IMR-90 (cell line): Measurements from ENCODE around the gene GRAMD1B. TPM values are rescaled to one million over a fixed set of nuclear protein-coding genes. Genes with fewer than 3 reads are reported as not detected.

ENCODE experiments used
- ATAC-seq: fragments of 200-7000 bp; cut with Tn5 transposase; 2 replicates; pipeline ENCODE4 v1.9.1; 2020; ENCODE audit warnings: low read depth, mild to moderate bottlenecking, moderate library complexity
- BruUV-seq: library from RNA; stranded (reverse); fragments of 400-500 nt; replicated peaks from 2 replicates; lab custom pipeline; 2021; lab: Mats Ljungman, UMichigan
- CTCF ChIA-PET: fragments of 300-600 bp; formaldehyde crosslinking; extraction: SDS; loops from one replicate; lab custom pipeline; 2021; ENCODE audit warnings: antibody characterized with exemption; lab: Yijun Ruan, JAX
- POLR2A ChIA-PET: fragments of 300-600 bp; sonication (Branson Sonifier 250); formaldehyde crosslinking; loops from one replicate; lab custom pipeline; 2022; ENCODE audit warnings: antibody characterized with exemption; ENCODE audit not compliant: unreplicated experiment; lab: Charles Lee
- DNase-seq: peaks from one replicate; pipeline ENCODE4 v3.0.0; 2013
- H2AFZ ChIP-seq: replicated peaks from 2 replicates; pipeline ENCODE3; 2013; ENCODE audit warnings: low read length, mild to moderate bottlenecking; ENCODE audit not compliant: poor library complexity
- H2AK5ac ChIP-seq: 2 replicates; pipeline ENCODE4 v1.6.1; 2013; ENCODE audit warnings: low read depth, low read length, inconsistent platforms
- H2AK9ac ChIP-seq: replicated peaks from 2 replicates; pipeline ENCODE3; 2013; ENCODE audit warnings: mild to moderate bottlenecking, low read depth, low read length, moderate library complexity; ENCODE audit not compliant: poor library complexity
- H2BK120ac ChIP-seq: 2 replicates; pipeline ENCODE4 v1.6.1; 2013; ENCODE audit warnings: low read depth, low read length, inconsistent platforms
- H2BK15ac ChIP-seq: 3 replicates; pipeline ENCODE4 v1.6.1; 2013; ENCODE audit warnings: low read depth, low read length, inconsistent platforms
- H2BK20ac ChIP-seq: 2 replicates; pipeline ENCODE4 v1.6.1; 2013; ENCODE audit warnings: low read depth, mild to moderate bottlenecking, inconsistent platforms, low read length, moderate library complexity
- H2BK5ac ChIP-seq: 2 replicates; pipeline ENCODE4 v1.6.1; 2013; ENCODE audit warnings: mild to moderate bottlenecking, low read depth, low read length, inconsistent platforms; ENCODE audit not compliant: poor library complexity, severe bottlenecking
- H3K14ac ChIP-seq: replicated peaks from 2 replicates; pipeline ENCODE4 v1.6.1; 2013; ENCODE audit warnings: low read depth, low read length, inconsistent platforms
- H3K18ac ChIP-seq: 2 replicates; pipeline ENCODE4 v1.6.1; 2013; ENCODE audit warnings: low read depth, low read length, control low read depth
- H3K23ac ChIP-seq: 2 replicates; pipeline ENCODE4 v1.6.1; 2013; ENCODE audit warnings: low read depth, low read length, inconsistent platforms
- H3K27ac ChIP-seq: 2 replicates; pipeline ENCODE4 v1.5.1; 2013; ENCODE audit warnings: mild to moderate bottlenecking, control low read depth, low read length; ENCODE audit not compliant: insufficient read depth
- H3K27me3 ChIP-seq: 2 replicates; pipeline ENCODE4 v1.6.1; 2013; ENCODE audit warnings: low read length; ENCODE audit not compliant: control insufficient read depth, insufficient read depth
- H3K36me3 ChIP-seq: 2 replicates; pipeline ENCODE4 v1.6.1; 2013; ENCODE audit warnings: low read length, mixed read lengths; ENCODE audit not compliant: control insufficient read depth, insufficient read depth
- H3K4ac ChIP-seq: 2 replicates; pipeline ENCODE4 v1.6.1; 2013; ENCODE audit warnings: low read depth, low read length, inconsistent platforms
- H3K4me1 ChIP-seq: 2 replicates; pipeline ENCODE4 v1.6.1; 2013; ENCODE audit warnings: low read length, mixed read lengths; ENCODE audit not compliant: control insufficient read depth, insufficient read depth
- H3K4me2 ChIP-seq: 2 replicates; pipeline ENCODE4 v1.6.1; 2013; ENCODE audit warnings: low read depth, mild to moderate bottlenecking, control low read depth, low read length, moderate library complexity
- H3K4me3 ChIP-seq: 2 replicates; pipeline ENCODE4 v1.5.1; 2013; ENCODE audit warnings: low read depth, mild to moderate bottlenecking, control low read depth, low read length, moderate library complexity; ENCODE audit not compliant: insufficient read depth
- H3K56ac ChIP-seq: 2 replicates; pipeline ENCODE4 v1.6.1; 2013; ENCODE audit warnings: low read length, inconsistent platforms; ENCODE audit not compliant: insufficient read depth; ENCODE audit errors: extremely low read depth
- H3K79me1 ChIP-seq, 2 experiments: 2 replicates each; pipeline ENCODE4 v1.6.1; 2013; ENCODE audit warnings: low read length in 2 of 2, inconsistent platforms in 1 of 2, low read depth in 1 of 2
- H3K9ac ChIP-seq: 2 replicates; pipeline ENCODE4 v1.6.1; 2013; ENCODE audit warnings: low read depth, low read length, control low read depth
- H3K9me1 ChIP-seq: 2 replicates; pipeline ENCODE4 v1.6.1; 2013; ENCODE audit warnings: low read length, inconsistent platforms; ENCODE audit not compliant: insufficient read depth
- H3K9me3 ChIP-seq: 2 replicates; pipeline ENCODE4 v1.6.1; 2013; ENCODE audit warnings: low read length; ENCODE audit not compliant: control insufficient read depth, insufficient read depth
- H4K20me1 ChIP-seq: 2 replicates; pipeline ENCODE4 v1.6.1; 2013; ENCODE audit warnings: low read length, inconsistent platforms; ENCODE audit not compliant: insufficient read depth
- H4K5ac ChIP-seq: 2 replicates; pipeline ENCODE4 v1.6.1; 2013; ENCODE audit warnings: mild to moderate bottlenecking, low read depth, low read length, control low read depth
- H4K8ac ChIP-seq, 2 experiments: 2 replicates each; pipeline ENCODE4 v1.6.1; 2013; ENCODE audit warnings: low read depth in 2 of 2, low read length in 2 of 2, control low read depth in 1 of 2, inconsistent platforms in 1 of 2
- H4K91ac ChIP-seq: 2 replicates; pipeline ENCODE4 v1.6.1; 2013; ENCODE audit warnings: low read depth, low read length, inconsistent platforms; ENCODE audit not compliant: insufficient read depth
- BHLHE40 ChIP-seq: fragments of 150-350 bp; IDR thresholded peaks from 2 replicates; pipeline ENCODE4 v1.6.1; 2016; ENCODE audit warnings: mild to moderate bottlenecking, low read depth, low read length
- CEBPB ChIP-seq: IDR thresholded peaks from 2 replicates; pipeline ENCODE4 v1.6.1; 2012; ENCODE audit warnings: low read depth, low read length, improper control_type of control experiment
- FOS ChIP-seq: fragments of 150-350 bp; IDR thresholded peaks from 2 replicates; pipeline ENCODE4 v1.6.1; 2016; ENCODE audit warnings: low read depth, low read length
- MAFK ChIP-seq: IDR thresholded peaks from 2 replicates; pipeline ENCODE4 v1.6.1; 2012; ENCODE audit warnings: low read depth, low read length, improper control_type of control experiment
- MAZ ChIP-seq: IDR thresholded peaks from 2 replicates; pipeline ENCODE4 v1.6.1; 2012; ENCODE audit warnings: low read depth, mild to moderate bottlenecking, low read length, improper control_type of control experiment, moderate library complexity, borderline replicate concordance
- MXI1 ChIP-seq: IDR thresholded peaks from 2 replicates; pipeline ENCODE4 v1.6.1; 2012; ENCODE audit warnings: low read depth, mild to moderate bottlenecking, low read length, moderate library complexity, borderline replicate concordance
- NFE2L2 ChIP-seq: fragments of 150-350 bp; IDR thresholded peaks from 2 replicates; pipeline ENCODE4 v1.6.1; 2016; ENCODE audit warnings: low read depth, mild to moderate bottlenecking, low read length
- POLR2A ChIP-seq: IDR thresholded peaks from 2 replicates; pipeline ENCODE4 v1.6.1; 2012; ENCODE audit warnings: mild to moderate bottlenecking, low read depth, low read length
- RAD21 ChIP-seq: IDR thresholded peaks from 2 replicates; pipeline ENCODE4 v1.6.1; 2012; ENCODE audit warnings: low read length, improper control_type of control experiment
- RCOR1 ChIP-seq: IDR thresholded peaks from 2 replicates; pipeline ENCODE4 v1.6.1; 2012; ENCODE audit warnings: mild to moderate bottlenecking, low read length, improper control_type of control experiment; ENCODE audit not compliant: insufficient replicate concordance
- RFX5 ChIP-seq: IDR thresholded peaks from 2 replicates; pipeline ENCODE4 v1.8.0; 2012; ENCODE audit warnings: low read depth, mild to moderate bottlenecking, low read length, moderate library complexity
- SMC3 ChIP-seq: fragments of 150-350 bp; IDR thresholded peaks from 2 replicates; pipeline ENCODE4 v1.6.1; 2016; ENCODE audit warnings: low read depth, mild to moderate bottlenecking, antibody characterized with exemption, low read length, moderate library complexity
- WGBS, 2 experiments: methylation state at CpG; one replicate each; pipeline versions ENCODE4 v1.1.5 to v1.1.7; 2013; ENCODE audit warnings: missing lambda C conversion rate in 2 of 2; ENCODE audit not compliant: insufficient read length in 1 of 2; ENCODE audit errors: extremely low coverage in 2 of 2; 5-methylcytosine and 5-hydroxymethylcytosine counted together
- dilution Hi-C: fragments of 300-500 bp; cut with HindIII; formaldehyde crosslinking; loops from one replicate; pipeline ENCODE4 v1.14.3; 2018; ENCODE audit warnings: low sequenced_read_pairs; ENCODE audit not compliant: unreplicated experiment
- in situ Hi-C: fragments of 300-500 bp; cut with MboI; formaldehyde crosslinking; loops from 3 replicates; pipeline ENCODE4 v1.14.3; 2019; ENCODE audit warnings: low sequenced_read_pairs, inconsistent platforms, mixed read lengths
- intact Hi-C: fragments of 100-400 bp; cut with micrococcal nuclease; formaldehyde crosslinking; loops from 2 replicates; pipeline ENCODE4 v1.10.0; 2022
- polyA plus RNA-seq, 3 experiments: library from polyadenylated mRNA; depleted of rRNA; stranded (reverse); fragments of >200 nt; gene quantifications; 2 replicates each; pipeline ENCODE4 v1.2.3, GENCODE V29; 2012; ENCODE audit warnings: low replicate concordance in 1 of 3
- total RNA-seq: library from RNA; depleted of rRNA; stranded (reverse); fragments of >200 nt; gene quantifications from 2 replicates; pipeline ENCODE4 v1.2.3, GENCODE V29; 2012
- TF ChIP-seq, protein P1 (sequence below): fragments of 150-350 bp; IDR thresholded peaks from 2 replicates; pipeline ENCODE4 v1.6.1; 2017; ENCODE audit warnings: mild to moderate bottlenecking, antibody characterized with exemption, low read length, low read depth
- TF ChIP-seq, protein P2 (sequence below): fragments of 150-350 bp; IDR thresholded peaks from 2 replicates; pipeline ENCODE4 v1.6.1; 2016; ENCODE audit warnings: low read depth, mild to moderate bottlenecking, low read length, moderate library complexity, borderline replicate concordance
- TF ChIP-seq, protein P3 (sequence below): conservative IDR thresholded peaks from 2 replicates; pipeline ENCODE4 v1.5.1; 2012; ENCODE audit warnings: mild to moderate bottlenecking, low read depth, low read length, improper control_type of control experiment

The GRAMD1B gene
- total and polyA plus RNA-seq, 2 of the 4 experiments (the other 2 are of a cell fraction), result 7.1 to 7.2 TPM

DNA sequence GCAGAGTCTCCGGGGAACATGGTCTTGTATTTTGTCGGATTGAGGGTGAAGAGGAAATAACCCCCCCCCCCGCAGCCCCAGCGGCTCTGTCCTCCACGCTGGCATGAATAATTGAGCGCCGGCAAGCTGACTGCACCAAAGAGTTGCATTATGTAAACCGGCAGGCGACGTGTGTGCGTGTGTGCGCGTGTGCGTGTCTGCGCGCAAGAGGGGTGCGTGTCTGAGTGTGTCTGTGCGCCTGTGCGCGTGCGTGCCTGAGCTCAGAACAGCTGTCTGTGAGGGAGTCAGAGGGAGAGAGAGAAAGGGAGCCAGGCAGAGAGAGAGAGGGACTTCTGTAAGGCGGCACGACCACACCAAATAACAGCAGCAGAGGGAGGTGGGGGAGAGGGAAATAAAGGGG, 129.9 kb downstream of the GRAMD1B start (continued):
- no peak for TF ChIP-seq MAFK

DNA sequence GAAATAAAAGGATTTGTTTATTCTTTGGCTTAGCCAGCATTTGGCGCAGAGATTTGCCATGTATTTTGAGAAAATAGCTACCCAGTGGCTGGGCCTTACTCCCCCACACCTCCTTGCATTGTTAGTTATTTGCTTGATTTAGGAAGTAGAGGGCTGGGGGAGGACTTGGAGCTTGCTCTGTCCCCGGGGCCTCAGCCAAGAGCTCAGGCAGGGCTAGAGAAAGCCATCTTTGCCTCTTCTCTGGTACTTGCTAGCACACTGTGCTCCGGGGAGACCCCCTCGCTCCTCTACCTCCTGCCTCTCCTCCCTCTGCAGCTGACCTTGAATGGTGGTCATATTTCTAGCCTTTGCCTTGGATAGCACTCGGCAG, 131.3 kb downstream of the GRAMD1B start:
- Histone ChIP-seq H3K27ac (no peak overlapping the region), H4K20me1 (no peaks in the 10 kb centered on the region), H3K4me1 (peaks cover 13% of the 10 kb centered on the region), H3K9ac (no peak overlapping the region), H3K23ac (no peak overlapping the region), H4K5ac (no peak overlapping the region), H4K8ac (no peak overlapping the region), H3K27me3 (no peaks in the 10 kb centered on the region), H3K9me1 (no peaks in the 10 kb centered on the region), H2BK15ac (no peak overlapping the region), H3K79me1 (peaks cover 4 to 9% of the 10 kb centered on the region in 2 experiments; a peak in 2 of 4 replicates), H3K4ac (no peak overlapping the region), H2BK5ac (no peak overlapping the region), H2AK5ac (no peak overlapping the region), H2AK9ac (no peak overlapping the region), H3K9me3 (no peaks in the 10 kb centered on the region), H3K18ac (no peak overlapping the region), H4K91ac (no peak overlapping the region), H3K14ac (no peak overlapping the region), H2BK120ac (no peak overlapping the region), H2BK20ac (no peak overlapping the region), H3K36me3 (no peaks in the 10 kb centered on the region), H3K4me3 (no peak overlapping the region), H3K4me2 (no peak overlapping the region), H2AFZ (no peak overlapping the region), H3K56ac (no peak overlapping the region)
- ChIA-PET POLR2A (no interaction called here), CTCF (interaction anchor here (1.3 to 1.6 kb wide), 3 partner anchors 13 to 300 kb away, joined by 3 to 5 read pairs (median 3); no protein-coding TSS in a partner anchor)
- no CpG with 5 or more reads among the region's 5 CpGs for WGBS, 2 experiments
- in situ Hi-C loops, result no loop called here
- intact Hi-C loops, result no loop called here
- no peak; the same call in 1 of the 2 replicates for ATAC-seq
- DNase-seq, result no peak
- BruUV-seq, result no TSS peak
- dilution Hi-C loops, result no loop called here
- TF ChIP-seq RAD21, result no peak
- TF ChIP-seq, protein P1, sequence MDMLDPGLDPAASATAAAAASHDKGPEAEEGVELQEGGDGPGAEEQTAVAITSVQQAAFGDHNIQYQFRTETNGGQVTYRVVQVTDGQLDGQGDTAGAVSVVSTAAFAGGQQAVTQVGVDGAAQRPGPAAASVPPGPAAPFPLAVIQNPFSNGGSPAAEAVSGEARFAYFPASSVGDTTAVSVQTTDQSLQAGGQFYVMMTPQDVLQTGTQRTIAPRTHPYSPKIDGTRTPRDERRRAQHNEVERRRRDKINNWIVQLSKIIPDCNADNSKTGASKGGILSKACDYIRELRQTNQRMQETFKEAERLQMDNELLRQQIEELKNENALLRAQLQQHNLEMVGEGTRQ, result no peak
- TF ChIP-seq RFX5, result no peak
- TF ChIP-seq MXI1, result no peak
- TF ChIP-seq, protein P2, sequence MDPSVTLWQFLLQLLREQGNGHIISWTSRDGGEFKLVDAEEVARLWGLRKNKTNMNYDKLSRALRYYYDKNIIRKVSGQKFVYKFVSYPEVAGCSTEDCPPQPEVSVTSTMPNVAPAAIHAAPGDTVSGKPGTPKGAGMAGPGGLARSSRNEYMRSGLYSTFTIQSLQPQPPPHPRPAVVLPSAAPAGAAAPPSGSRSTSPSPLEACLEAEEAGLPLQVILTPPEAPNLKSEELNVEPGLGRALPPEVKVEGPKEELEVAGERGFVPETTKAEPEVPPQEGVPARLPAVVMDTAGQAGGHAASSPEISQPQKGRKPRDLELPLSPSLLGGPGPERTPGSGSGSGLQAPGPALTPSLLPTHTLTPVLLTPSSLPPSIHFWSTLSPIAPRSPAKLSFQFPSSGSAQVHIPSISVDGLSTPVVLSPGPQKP, result no peak
- TF ChIP-seq CEBPB, result no peak
- no peak for TF ChIP-seq NFE2L2
- no peak for TF ChIP-seq BHLHE40
- TF ChIP-seq FOS, result no peak
- TF ChIP-seq MAFK, result no peak
- no peak for TF ChIP-seq RCOR1
- no peak for TF ChIP-seq MAZ
- no peak for TF ChIP-seq POLR2A
- no peak for TF ChIP-seq SMC3
- TF ChIP-seq, protein P3, sequence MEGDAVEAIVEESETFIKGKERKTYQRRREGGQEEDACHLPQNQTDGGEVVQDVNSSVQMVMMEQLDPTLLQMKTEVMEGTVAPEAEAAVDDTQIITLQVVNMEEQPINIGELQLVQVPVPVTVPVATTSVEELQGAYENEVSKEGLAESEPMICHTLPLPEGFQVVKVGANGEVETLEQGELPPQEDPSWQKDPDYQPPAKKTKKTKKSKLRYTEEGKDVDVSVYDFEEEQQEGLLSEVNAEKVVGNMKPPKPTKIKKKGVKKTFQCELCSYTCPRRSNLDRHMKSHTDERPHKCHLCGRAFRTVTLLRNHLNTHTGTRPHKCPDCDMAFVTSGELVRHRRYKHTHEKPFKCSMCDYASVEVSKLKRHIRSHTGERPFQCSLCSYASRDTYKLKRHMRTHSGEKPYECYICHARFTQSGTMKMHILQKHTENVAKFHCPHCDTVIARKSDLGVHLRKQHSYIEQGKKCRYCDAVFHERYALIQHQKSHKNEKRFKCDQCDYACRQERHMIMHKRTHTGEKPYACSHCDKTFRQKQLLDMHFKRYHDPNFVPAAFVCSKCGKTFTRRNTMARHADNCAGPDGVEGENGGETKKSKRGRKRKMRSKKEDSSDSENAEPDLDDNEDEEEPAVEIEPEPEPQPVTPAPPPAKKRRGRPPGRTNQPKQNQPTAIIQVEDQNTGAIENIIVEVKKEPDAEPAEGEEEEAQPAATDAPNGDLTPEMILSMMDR, result no peak
